ENCODE data around the gene SCGB1D4.
"Not testable (repeated sequence)": the region's sequence is repeated elsewhere in the genome, so short reads cannot be mapped to it uniquely, and the experiment has no call there.

- not testable (repeated sequence) for TF ChIP-seq CTCF, POLR2A (IDR thresholded peaks at IDR 0.05)
Observed at GRCh38 chr11:62325781-62326180, 26.9 kb upstream of the SCGB1D4 start.

Data from adrenal gland (tissue), 5 donors.